ENCODE measurements around the gene LARGE1.

Gene LARGE1

GRCh38 chr22:33882991-33883390, 37.3 kb downstream of the LARGE1 start:
- H3K9ac ChIP-seq (ENCODE audit: low read depth, low read length), result no peak overlapping the region
- H3K9me3 ChIP-seq (ENCODE audit: control insufficient read depth, insufficient read depth, low read length), result no peaks in the 10 kb centered on the region
- no peak overlapping the region for H3K4me3 ChIP-seq (ENCODE audit: low read depth, low read length)
- no peaks in the 10 kb centered on the region for H3K36me3 ChIP-seq (ENCODE audit: control insufficient read depth, insufficient read depth, low read length)
- H3K4me1 ChIP-seq (ENCODE audit: control insufficient read depth, insufficient read depth, low read length), result peaks cover 40% of the 10 kb centered on the region
- no peaks in the 10 kb centered on the region for H3K27me3 ChIP-seq (ENCODE audit: control insufficient read depth, insufficient read depth, low read length)

GRCh38 chr22:33880986-33881385, 39.3 kb downstream of the LARGE1 start:
- H3K36me3 ChIP-seq (ENCODE audit: control insufficient read depth, insufficient read depth, low read length), result no peaks in the 10 kb centered on the region
- no peak overlapping the region for H3K4me3 ChIP-seq (ENCODE audit: low read depth, low read length)

GRCh38 chr22:33879796-33880195, 40.5 kb downstream of the LARGE1 start:
- no peaks in the 10 kb centered on the region for H3K36me3 ChIP-seq (ENCODE audit: control insufficient read depth, insufficient read depth, low read length)
- peaks cover 43% of the 10 kb centered on the region for H3K4me1 ChIP-seq (ENCODE audit: control insufficient read depth, insufficient read depth, low read length)
- no peak overlapping the region for H3K4me3 ChIP-seq (ENCODE audit: low read depth, low read length)
- no peak overlapping the region for H3K9ac ChIP-seq (ENCODE audit: low read depth, low read length)
- no peaks in the 10 kb centered on the region for H3K27me3 ChIP-seq (ENCODE audit: control insufficient read depth, insufficient read depth, low read length)
- no peaks in the 10 kb centered on the region for H3K9me3 ChIP-seq (ENCODE audit: control insufficient read depth, insufficient read depth, low read length)

More at GRCh38 chr22:33880986-33881385, 39.3 kb downstream of the LARGE1 start:
- Histone ChIP-seq H3K9me3 (ENCODE audit: control insufficient read depth, insufficient read depth, low read length) (no peaks in the 10 kb centered on the region), H3K27me3 (ENCODE audit: control insufficient read depth, insufficient read depth, low read length) (no peaks in the 10 kb centered on the region), H3K4me1 (ENCODE audit: control insufficient read depth, insufficient read depth, low read length) (peaks cover 44% of the 10 kb centered on the region), H3K9ac (ENCODE audit: low read depth, low read length) (peak overlapping the region; percentile 28)

- H3K36me3 ChIP-seq (ENCODE audit: control insufficient read depth, insufficient read depth, low read length), result no peaks in the 10 kb centered on the region
- peaks cover 41% of the 10 kb centered on the region for H3K4me1 ChIP-seq (ENCODE audit: control insufficient read depth, insufficient read depth, low read length)
- no peak overlapping the region for H3K9ac ChIP-seq (ENCODE audit: low read depth, low read length)
- H3K27me3 ChIP-seq (ENCODE audit: control insufficient read depth, insufficient read depth, low read length), result no peaks in the 10 kb centered on the region
- H3K9me3 ChIP-seq (ENCODE audit: control insufficient read depth, insufficient read depth, low read length), result no peaks in the 10 kb centered on the region
- H3K4me3 ChIP-seq (ENCODE audit: low read depth, low read length), result no peak overlapping the region
Observed at GRCh38 chr22:33875316-33875715, 45.0 kb downstream of the LARGE1 start.

GRCh38 chr22:33874206-33874605, 46.1 kb downstream of the LARGE1 start:
- Histone ChIP-seq H3K9ac (ENCODE audit: low read depth, low read length) (no peak overlapping the region), H3K4me3 (ENCODE audit: low read depth, low read length) (no peak overlapping the region), H3K9me3 (ENCODE audit: control insufficient read depth, insufficient read depth, low read length) (no peaks in the 10 kb centered on the region), H3K4me1 (ENCODE audit: control insufficient read depth, insufficient read depth, low read length) (peaks cover 39% of the 10 kb centered on the region), H3K36me3 (ENCODE audit: control insufficient read depth, insufficient read depth, low read length) (no peaks in the 10 kb centered on the region), H3K27me3 (ENCODE audit: control insufficient read depth, insufficient read depth, low read length) (no peaks in the 10 kb centered on the region)

- Histone ChIP-seq H3K27me3 (ENCODE audit: control insufficient read depth, insufficient read depth, low read length) (no peaks in the 10 kb centered on the region), H3K36me3 (ENCODE audit: control insufficient read depth, insufficient read depth, low read length) (no peaks in the 10 kb centered on the region), H3K9ac (ENCODE audit: low read depth, low read length) (no peak overlapping the region), H3K4me1 (ENCODE audit: control insufficient read depth, insufficient read depth, low read length) (peaks cover 39% of the 10 kb centered on the region), H3K9me3 (ENCODE audit: control insufficient read depth, insufficient read depth, low read length) (no peaks in the 10 kb centered on the region), H3K4me3 (ENCODE audit: low read depth, low read length) (no peak overlapping the region)
Observed at GRCh38 chr22:33873666-33874065, 46.6 kb downstream of the LARGE1 start.

- Histone ChIP-seq H3K4me3 (ENCODE audit: low read depth, low read length) (no peak overlapping the region), H3K9ac (ENCODE audit: low read depth, low read length) (no peak overlapping the region), H3K36me3 (ENCODE audit: control insufficient read depth, insufficient read depth, low read length) (no peaks in the 10 kb centered on the region), H3K27me3 (ENCODE audit: control insufficient read depth, insufficient read depth, low read length) (no peaks in the 10 kb centered on the region), H3K9me3 (ENCODE audit: control insufficient read depth, insufficient read depth, low read length) (no peaks in the 10 kb centered on the region), H3K4me1 (ENCODE audit: control insufficient read depth, insufficient read depth, low read length) (peaks cover 39% of the 10 kb centered on the region)
Observed at GRCh38 chr22:33873186-33873585, 47.1 kb downstream of the LARGE1 start.

GRCh38 chr22:33871935-33872334, 48.3 kb downstream of the LARGE1 start:
- Histone ChIP-seq H3K36me3 (ENCODE audit: control insufficient read depth, insufficient read depth, low read length) (no peaks in the 10 kb centered on the region), H3K4me1 (ENCODE audit: control insufficient read depth, insufficient read depth, low read length) (peaks cover 35% of the 10 kb centered on the region), H3K9ac (ENCODE audit: low read depth, low read length) (no peak overlapping the region), H3K9me3 (ENCODE audit: control insufficient read depth, insufficient read depth, low read length) (no peaks in the 10 kb centered on the region), H3K4me3 (ENCODE audit: low read depth, low read length) (no peak overlapping the region), H3K27me3 (ENCODE audit: control insufficient read depth, insufficient read depth, low read length) (no peaks in the 10 kb centered on the region)

- Histone ChIP-seq H3K9ac (ENCODE audit: low read depth, low read length) (no peak overlapping the region), H3K36me3 (ENCODE audit: control insufficient read depth, insufficient read depth, low read length) (no peaks in the 10 kb centered on the region), H3K9me3 (ENCODE audit: control insufficient read depth, insufficient read depth, low read length) (no peaks in the 10 kb centered on the region), H3K4me3 (ENCODE audit: low read depth, low read length) (no peak overlapping the region), H3K27me3 (ENCODE audit: control insufficient read depth, insufficient read depth, low read length) (no peaks in the 10 kb centered on the region), H3K4me1 (ENCODE audit: control insufficient read depth, insufficient read depth, low read length) (peaks cover 27% of the 10 kb centered on the region)
Observed at GRCh38 chr22:33869946-33870345, 50.3 kb downstream of the LARGE1 start.

GRCh38 chr22:33867971-33868370, 52.3 kb downstream of the LARGE1 start:
- Histone ChIP-seq H3K9me3 (ENCODE audit: control insufficient read depth, insufficient read depth, low read length) (no peaks in the 10 kb centered on the region), H3K4me1 (ENCODE audit: control insufficient read depth, insufficient read depth, low read length) (peaks cover 12% of the 10 kb centered on the region), H3K4me3 (ENCODE audit: low read depth, low read length) (no peak overlapping the region), H3K36me3 (ENCODE audit: control insufficient read depth, insufficient read depth, low read length) (no peaks in the 10 kb centered on the region), H3K27me3 (ENCODE audit: control insufficient read depth, insufficient read depth, low read length) (no peaks in the 10 kb centered on the region), H3K9ac (ENCODE audit: low read depth, low read length) (no peak overlapping the region)

GRCh38 chr22:33867118-33867866, 53.0 kb downstream of the LARGE1 start:
- H3K9me3 ChIP-seq (ENCODE audit: control insufficient read depth, insufficient read depth, low read length), result no peaks in the 10 kb centered on the region
- no peaks in the 10 kb centered on the region for H3K36me3 ChIP-seq (ENCODE audit: control insufficient read depth, insufficient read depth, low read length)
- no peak overlapping the region for H3K4me3 ChIP-seq (ENCODE audit: low read depth, low read length)
- H3K27me3 ChIP-seq (ENCODE audit: control insufficient read depth, insufficient read depth, low read length), result no peaks in the 10 kb centered on the region
- H3K4me1 ChIP-seq (ENCODE audit: control insufficient read depth, insufficient read depth, low read length), result peaks cover 12% of the 10 kb centered on the region
- no peak overlapping the region for H3K9ac ChIP-seq (ENCODE audit: low read depth, low read length)

GRCh38 chr22:33866511-33866910, 53.8 kb downstream of the LARGE1 start:
- Histone ChIP-seq H3K36me3 (ENCODE audit: control insufficient read depth, insufficient read depth, low read length) (no peaks in the 10 kb centered on the region), H3K9me3 (ENCODE audit: control insufficient read depth, insufficient read depth, low read length) (no peaks in the 10 kb centered on the region), H3K4me3 (ENCODE audit: low read depth, low read length) (no peak overlapping the region), H3K4me1 (ENCODE audit: control insufficient read depth, insufficient read depth, low read length) (peaks cover 5% of the 10 kb centered on the region), H3K27me3 (ENCODE audit: control insufficient read depth, insufficient read depth, low read length) (no peaks in the 10 kb centered on the region), H3K9ac (ENCODE audit: low read depth, low read length) (no peak overlapping the region)

Data from iPS-15b (cell line).